Cortex of kidney (tissue), 1 donor: ENCODE results near the gene MICU2.
A peak's percentile ranks its signal among the peaks of the same experiment; 100 is the strongest.

ENCODE experiments used
- DNase-seq: peaks from one replicate; lab custom pipeline; 2025; lab: John Stamatoyannopoulos, UW

Gene MICU2

GRCh38 chr13:21483748-21484147, 120.2 kb downstream of the MICU2 start:
- DNase-seq: no peak

- no peak for DNase-seq
These were observed 122.6 kb downstream of the MICU2 start for GRCh38 chr13:21481359-21481758.

- no peak for DNase-seq
These were observed 124.8 kb downstream of the MICU2 start for GRCh38 chr13:21478881-21479808.

- DNase-seq: no peak
These were observed 127.0 kb downstream of the MICU2 start for GRCh38 chr13:21476893-21477472.

- no peak for DNase-seq
These were observed 128.9 kb downstream of the MICU2 start for GRCh38 chr13:21475115-21475514.

GRCh38 chr13:21470785-21471184, 133.2 kb downstream of the MICU2 start:
- DNase-seq: no peak

GRCh38 chr13:21466527-21466926, 137.4 kb downstream of the MICU2 start:
- DNase-seq: no peak

- no peak for DNase-seq
These were observed 138.2 kb downstream of the MICU2 start for GRCh38 chr13:21465710-21466160.

- no peak for DNase-seq
These were observed 140.5 kb downstream of the MICU2 start for GRCh38 chr13:21463424-21463823.

GRCh38 chr13:21461131-21461530, 142.8 kb downstream of the MICU2 start:
- no peak for DNase-seq

- peak; percentile 43 for DNase-seq
These were observed 144.9 kb downstream of the MICU2 start, which contains the start of gene ZDHHC20 for GRCh38 chr13:21458813-21459701. TSS of gene ZDHHC20 (minus strand) at chr13:21459303. CDS start at chr13:21459171, 132 bp downstream.

- no peak for DNase-seq
These were observed 145.5 kb downstream of the MICU2 start for GRCh38 chr13:21458451-21458812.

- DNase-seq: no peak
These were observed 150.4 kb downstream of the MICU2 start for GRCh38 chr13:21453387-21454081.

GRCh38 chr13:21450936-21451335, 153.0 kb downstream of the MICU2 start:
- no peak for DNase-seq

GRCh38 chr13:21446656-21447055, 157.3 kb downstream of the MICU2 start:
- DNase-seq: no peak

- DNase-seq: no peak
These were observed 158.2 kb downstream of the MICU2 start for GRCh38 chr13:21445759-21446158.

GRCh38 chr13:21443171-21443570, 160.8 kb downstream of the MICU2 start:
- no peak for DNase-seq
